Activated T-cell treated with anti-CD3 and anti-CD28 coated beads for 24 hours (primary cell): Measurements from ENCODE around the gene SPATA12.

Experiments
- DNase-seq: peaks from one replicate; pipeline ENCODE4 v3.0.0-alpha.2; 2020; ENCODE audit warnings: low read depth

Gene SPATA12

GRCh38 chr3:57116501-57116900 lies 56.0 kb downstream of the SPATA12 start:
- DNase-seq, result no peak

- no peak for DNase-seq
Observed at GRCh38 chr3:57118254-57118653, 57.8 kb downstream of the SPATA12 start.

GRCh38 chr3:57120040-57120439 lies 59.6 kb downstream of the SPATA12 start:
- DNase-seq, result no peak

GRCh38 chr3:57120451-57121174 lies 60.1 kb downstream of the SPATA12 start:
- no peak for DNase-seq
